Small intestine (tissue), 4 donors: Measurements from ENCODE around the gene COMMD4. TPM values are rescaled to one million over a fixed set of nuclear protein-coding genes. Genes with fewer than 3 reads are reported as not detected.

Source experiments
- polyA plus RNA-seq, 4 donors: library from polyadenylated mRNA; stranded (reverse) in 3 of 4; unstranded in 1 of 4; fragments of 200-250 nt in 3 of 4; fragments of 120-200 nt in 1 of 4; gene quantifications; one replicate each; pipeline versions ENCODE4 v1.2.1 to v1.2.3, GENCODE V29; 2013
- donor health status: healthy with polysubstance abuse.
- donor health status: Bipolar disorder and iron deficiency.
- donor health status: healthy.

The COMMD4 gene
- polyA plus RNA-seq, 4 donors, result 88.1 to 177 (median 114) TPM

Other genes with a start within 250 kb of the COMMD4 start
- 10 to 100 TPM in 2 of 4 donors, 1 to 10 TPM in 2; 6.5 to 20.6 (median 11.9) TPM for gene C15orf39, start 134.2 kb upstream of the COMMD4 start, polyA plus RNA-seq
- not detected for gene GOLGA6C, start 77.7 kb upstream of the COMMD4 start, polyA plus RNA-seq
- gene GOLGA6D, start 53.2 kb upstream of the COMMD4 start, polyA plus RNA-seq, result under 1 TPM in 1 of 4 donors, not detected in 3; 0.07 TPM
- 10 to 100 TPM; 18.8 to 63.1 (median 41.7) TPM for gene NEIL1, start 11.0 kb downstream of the COMMD4 start, polyA plus RNA-seq
- 100 to 1,000 TPM; 109 to 379 (median 172) TPM for gene MAN2C1, start 32.5 kb downstream of the COMMD4 start, polyA plus RNA-seq
- 10 to 100 TPM in 2 of 4 donors, 1 to 10 TPM in 2; 7.6 to 36.0 (median 11.9) TPM for gene SIN3A, start 115.6 kb downstream of the COMMD4 start, polyA plus RNA-seq
- 10 to 100 TPM; 19.7 to 40.2 (median 20.6) TPM for gene PTPN9, start 243.3 kb downstream of the COMMD4 start, polyA plus RNA-seq